T-helper 2 cell treated with Interferon-gamma antibody and Interleukin-4, amounts not matched to agents 5 μg/mL and 100 μg/mL, for 36 hours (primary cell): ENCODE data around the gene MYLK4.

Experiments
- DNase-seq: peaks from one replicate; pipeline ENCODE4 v3.0.0; 2021; ENCODE audit warnings: low spot score
- H3K27ac Mint-ChIP-seq: one replicate; pipeline ENCODE4 v1.8.0; 2021; ENCODE audit warnings: mild to moderate bottlenecking, mixed read lengths
- H3K27me3 Mint-ChIP-seq: one replicate; pipeline ENCODE4 v1.8.0; 2021; ENCODE audit warnings: low read depth, mixed read lengths
- H3K36me3 Mint-ChIP-seq: one replicate; pipeline ENCODE4 v1.8.0; 2021; ENCODE audit warnings: low read depth, mixed read lengths
- H3K4me1 Mint-ChIP-seq: one replicate; pipeline ENCODE4 v1.8.0; 2021; ENCODE audit warnings: low read depth, mixed read lengths
- H3K4me3 Mint-ChIP-seq: one replicate; pipeline ENCODE4 v1.8.0; 2022; ENCODE audit warnings: mild to moderate bottlenecking, moderate library complexity, mixed read lengths
- H3K9me3 Mint-ChIP-seq: one replicate; pipeline ENCODE4 v1.8.0; 2021; ENCODE audit warnings: mixed read lengths

MYLK4 gene

DNA sequence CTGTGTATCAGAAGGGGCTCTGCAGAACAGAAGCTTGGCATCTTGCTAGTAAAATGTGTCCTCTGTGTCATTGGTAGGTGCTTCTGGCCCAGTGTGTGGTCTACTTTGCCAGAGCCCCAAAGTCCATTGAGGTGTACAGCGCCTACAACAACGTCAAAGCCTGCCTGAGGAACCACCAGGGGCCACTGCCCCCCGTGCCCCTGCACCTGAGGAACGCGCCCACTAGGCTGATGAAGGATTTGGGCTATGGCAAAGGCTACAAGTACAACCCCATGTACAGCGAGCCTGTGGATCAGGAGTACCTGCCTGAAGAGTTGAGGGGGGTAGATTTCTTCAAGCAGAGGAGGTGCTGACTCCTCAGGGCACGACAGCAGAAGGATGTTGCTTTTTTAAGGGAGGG, 34.2 kb upstream of the MYLK4 start:
- Mint-ChIP-seq H3K27me3 (no peaks in the 10 kb centered on the region), H3K27ac (no peak overlapping the region), H3K4me3 (no peak overlapping the region), H3K9me3 (no peaks in the 10 kb centered on the region), H3K36me3 (peaks cover 41% of the 10 kb centered on the region), H3K4me1 (peaks cover 2% of the 10 kb centered on the region)
- DNase-seq: no peak

GRCh38 chr6:2784061-2784460, 33.3 kb upstream of the MYLK4 start:
- peaks cover 48% of the 10 kb centered on the region for H3K36me3 Mint-ChIP-seq
- no peak for DNase-seq
- H3K9me3 Mint-ChIP-seq: no peaks in the 10 kb centered on the region
- no peaks in the 10 kb centered on the region for H3K27me3 Mint-ChIP-seq
- peaks cover 2% of the 10 kb centered on the region for H3K4me1 Mint-ChIP-seq
- no peak overlapping the region for H3K27ac Mint-ChIP-seq
- no peak overlapping the region for H3K4me3 Mint-ChIP-seq

- H3K36me3 Mint-ChIP-seq: peaks cover 49% of the 10 kb centered on the region
- no peak overlapping the region for H3K27ac Mint-ChIP-seq
- peaks cover 2% of the 10 kb centered on the region for H3K4me1 Mint-ChIP-seq
- H3K27me3 Mint-ChIP-seq: no peaks in the 10 kb centered on the region
- H3K4me3 Mint-ChIP-seq: no peak overlapping the region
- DNase-seq: no peak
- H3K9me3 Mint-ChIP-seq: no peaks in the 10 kb centered on the region
Measured at GRCh38 chr6:2783188-2783963, 32.7 kb upstream of the MYLK4 start.

DNA sequence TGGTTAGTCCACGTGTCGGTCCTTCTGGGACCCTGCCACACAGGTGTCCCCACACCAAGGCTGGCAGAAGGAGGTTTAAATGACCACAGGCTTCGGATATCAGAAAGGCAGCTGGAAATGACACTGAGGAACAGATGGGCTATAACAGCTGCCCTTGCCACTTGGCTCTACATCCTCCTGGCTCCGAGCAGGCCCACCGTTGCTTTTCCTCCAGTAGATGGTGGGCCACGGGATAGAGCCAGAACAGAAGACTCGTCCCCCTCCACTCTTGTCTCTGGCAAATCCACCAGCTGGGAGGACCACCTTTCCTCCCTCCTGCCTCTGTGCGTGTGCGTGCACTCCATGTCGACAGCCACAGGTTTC, 32.1 kb upstream of the MYLK4 start:
- no peak for DNase-seq
- no peaks in the 10 kb centered on the region for H3K9me3 Mint-ChIP-seq
- H3K27ac Mint-ChIP-seq: no peak overlapping the region
- H3K4me1 Mint-ChIP-seq: peaks cover 2% of the 10 kb centered on the region
- peaks cover 50% of the 10 kb centered on the region for H3K36me3 Mint-ChIP-seq
- no peak overlapping the region for H3K4me3 Mint-ChIP-seq
- H3K27me3 Mint-ChIP-seq: no peaks in the 10 kb centered on the region

GRCh38 chr6:2782356-2782708, 31.6 kb upstream of the MYLK4 start:
- H3K4me3 Mint-ChIP-seq: no peak overlapping the region
- H3K27me3 Mint-ChIP-seq: no peaks in the 10 kb centered on the region
- H3K9me3 Mint-ChIP-seq: no peaks in the 10 kb centered on the region
- H3K4me1 Mint-ChIP-seq: peaks cover 2% of the 10 kb centered on the region
- no peak overlapping the region for H3K27ac Mint-ChIP-seq
- H3K36me3 Mint-ChIP-seq: peaks cover 51% of the 10 kb centered on the region
- DNase-seq: no peak

DNA sequence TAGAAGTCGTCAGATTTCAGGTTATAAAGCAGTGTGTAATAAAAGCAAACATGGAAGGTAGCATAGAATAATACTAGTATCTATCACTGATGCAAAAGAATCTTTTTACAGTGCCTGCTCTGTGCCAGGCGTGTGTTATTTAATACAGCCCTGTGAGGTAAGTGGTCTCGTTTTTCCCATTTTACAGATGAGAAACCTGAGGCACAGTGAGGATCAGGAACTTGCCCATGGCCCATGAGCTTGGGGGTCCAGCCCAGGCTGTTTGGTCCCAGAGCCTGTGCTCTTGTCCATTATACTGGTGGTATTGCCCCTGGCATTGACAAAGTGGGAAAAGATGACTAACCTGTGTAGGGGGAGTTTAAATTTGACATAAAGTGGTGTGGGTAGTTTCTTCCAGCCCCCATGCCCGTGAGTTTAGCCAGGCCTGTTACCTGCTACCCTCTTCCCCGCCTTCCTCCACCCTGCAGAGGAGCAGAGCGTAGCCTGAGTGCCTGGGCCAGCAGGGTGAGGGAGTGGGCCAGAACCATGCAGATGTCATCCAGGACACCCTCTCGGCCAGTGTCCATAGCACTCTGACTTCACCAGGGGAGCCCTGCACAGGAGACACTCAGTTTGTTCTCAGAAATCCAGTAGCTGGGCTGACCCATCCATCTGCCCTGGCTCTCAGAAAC, 31.1 kb upstream of the MYLK4 start:
- Mint-ChIP-seq H3K27me3 (no peaks in the 10 kb centered on the region), H3K4me1 (peaks cover 2% of the 10 kb centered on the region), H3K27ac (no peak overlapping the region), H3K36me3 (peaks cover 47% of the 10 kb centered on the region), H3K9me3 (no peaks in the 10 kb centered on the region), H3K4me3 (no peak overlapping the region)
- no peak for DNase-seq

DNA sequence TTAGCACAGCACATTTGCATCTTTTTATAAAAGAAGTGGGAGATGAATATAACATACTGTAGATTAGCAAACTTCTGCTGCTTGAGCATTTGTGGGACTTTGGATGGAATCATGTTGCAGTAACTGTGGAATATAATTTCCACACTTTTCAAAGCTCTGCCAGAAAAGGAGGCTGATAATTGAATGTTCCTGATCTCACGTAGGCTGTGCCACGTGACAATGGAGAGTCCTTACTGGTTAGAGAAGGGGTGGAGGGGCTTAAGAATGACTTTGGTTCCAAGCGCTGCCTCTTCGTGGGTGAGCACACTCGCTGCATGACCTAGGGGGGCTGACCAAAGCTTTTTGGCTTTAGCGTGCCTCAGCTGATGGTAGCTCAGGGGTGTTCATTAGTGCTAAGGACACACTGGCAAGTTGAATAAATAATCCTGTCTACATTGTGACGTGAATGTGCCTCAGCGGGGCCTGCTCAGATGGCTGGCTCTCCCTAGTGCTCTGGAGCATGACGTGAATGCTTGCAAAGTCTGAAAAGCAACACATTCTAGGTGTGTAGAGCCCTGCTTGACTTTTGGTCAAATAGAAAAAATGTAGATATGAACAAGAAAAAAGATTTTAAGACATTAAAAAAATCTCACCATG, 29.5 kb upstream of the MYLK4 start:
- Mint-ChIP-seq H3K9me3 (no peaks in the 10 kb centered on the region), H3K27me3 (no peaks in the 10 kb centered on the region), H3K27ac (no peak overlapping the region), H3K4me3 (no peak overlapping the region), H3K4me1 (peaks cover 9% of the 10 kb centered on the region), H3K36me3 (peaks cover 47% of the 10 kb centered on the region)
- no peak for DNase-seq

DNA sequence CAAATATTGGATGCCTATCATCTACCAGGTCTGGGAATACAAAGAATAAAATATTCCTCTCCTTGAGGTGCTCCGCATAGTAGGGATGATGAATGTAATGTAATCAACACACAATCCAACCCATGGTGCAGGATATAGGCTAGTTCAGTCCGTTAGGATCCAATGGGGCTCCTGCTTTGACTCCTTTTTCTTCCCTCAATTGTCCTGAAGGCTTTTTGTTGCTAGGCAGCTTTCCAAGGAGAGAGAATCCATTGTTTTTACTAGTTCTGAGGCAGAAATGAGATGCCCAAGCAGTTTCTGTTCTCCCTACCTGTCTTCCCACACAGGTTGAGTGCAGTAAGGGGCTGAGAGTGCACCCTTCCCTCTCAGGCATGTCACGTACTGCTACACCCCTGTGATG, 26.5 kb upstream of the MYLK4 start:
- peaks cover 16% of the 10 kb centered on the region for H3K4me1 Mint-ChIP-seq
- no peak overlapping the region for H3K27ac Mint-ChIP-seq
- H3K9me3 Mint-ChIP-seq: no peaks in the 10 kb centered on the region
- peaks cover 48% of the 10 kb centered on the region for H3K36me3 Mint-ChIP-seq
- H3K27me3 Mint-ChIP-seq: no peaks in the 10 kb centered on the region
- DNase-seq: no peak
- no peak overlapping the region for H3K4me3 Mint-ChIP-seq

- Mint-ChIP-seq H3K36me3 (peaks cover 52% of the 10 kb centered on the region), H3K4me1 (peaks cover 25% of the 10 kb centered on the region), H3K4me3 (no peak overlapping the region), H3K27ac (no peak overlapping the region), H3K27me3 (no peaks in the 10 kb centered on the region), H3K9me3 (no peaks in the 10 kb centered on the region)
- DNase-seq: no peak
Measured at GRCh38 chr6:2775003-2775402, 24.3 kb upstream of the MYLK4 start.

GRCh38 chr6:2773449-2773848, 22.7 kb upstream of the MYLK4 start:
- Mint-ChIP-seq H3K27me3 (no peaks in the 10 kb centered on the region), H3K4me1 (peaks cover 36% of the 10 kb centered on the region), H3K36me3 (peaks cover 55% of the 10 kb centered on the region), H3K4me3 (no peak overlapping the region), H3K27ac (no peak overlapping the region), H3K9me3 (no peaks in the 10 kb centered on the region)
- DNase-seq: no peak

DNA sequence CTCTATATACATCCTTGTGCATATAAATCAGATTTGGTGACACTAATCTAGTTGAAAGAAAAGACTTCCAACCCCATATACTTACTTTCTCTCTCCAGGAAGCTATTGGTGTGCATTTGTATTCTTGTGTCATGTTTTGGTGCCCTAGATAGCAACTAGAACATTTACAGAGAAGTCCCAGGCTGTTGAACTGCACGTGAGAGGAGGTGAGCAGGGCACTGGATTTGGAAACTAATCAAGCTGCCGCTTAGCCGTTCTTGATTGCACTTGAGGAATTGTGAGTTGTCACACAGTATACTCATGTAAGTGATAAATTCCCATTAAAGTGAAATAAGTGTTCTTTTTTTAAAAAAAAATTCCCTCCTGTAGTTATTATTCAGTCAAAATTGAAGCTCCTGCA, 22.1 kb upstream of the MYLK4 start:
- Mint-ChIP-seq H3K4me3 (no peak overlapping the region), H3K9me3 (no peaks in the 10 kb centered on the region), H3K36me3 (peaks cover 54% of the 10 kb centered on the region), H3K27me3 (no peaks in the 10 kb centered on the region), H3K4me1 (peaks cover 41% of the 10 kb centered on the region), H3K27ac (no peak overlapping the region)
- no peak for DNase-seq

DNA sequence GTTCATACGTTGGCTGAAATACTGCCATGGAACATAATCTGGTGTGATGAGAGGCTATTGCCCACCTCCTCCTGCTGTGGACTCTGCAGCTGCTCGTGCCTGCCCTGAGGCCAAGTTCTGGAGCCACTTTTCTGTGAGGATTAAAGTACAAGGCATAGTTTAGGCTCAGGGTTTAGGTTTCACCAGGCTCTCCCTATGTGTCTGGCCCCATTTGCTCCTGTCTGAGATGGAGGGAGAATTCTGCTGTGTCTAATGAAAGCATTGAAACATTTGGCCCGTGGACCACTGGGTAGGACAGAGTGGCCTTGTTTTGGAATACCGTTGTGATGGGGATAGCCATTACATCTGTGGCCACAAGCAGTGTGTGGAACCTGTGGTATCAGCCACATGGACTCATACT, 20.4 kb upstream of the MYLK4 start:
- Mint-ChIP-seq H3K4me1 (peaks cover 45% of the 10 kb centered on the region), H3K9me3 (no peaks in the 10 kb centered on the region), H3K27ac (no peak overlapping the region), H3K36me3 (peaks cover 47% of the 10 kb centered on the region), H3K4me3 (no peak overlapping the region), H3K27me3 (no peaks in the 10 kb centered on the region)
- DNase-seq: no peak

DNA sequence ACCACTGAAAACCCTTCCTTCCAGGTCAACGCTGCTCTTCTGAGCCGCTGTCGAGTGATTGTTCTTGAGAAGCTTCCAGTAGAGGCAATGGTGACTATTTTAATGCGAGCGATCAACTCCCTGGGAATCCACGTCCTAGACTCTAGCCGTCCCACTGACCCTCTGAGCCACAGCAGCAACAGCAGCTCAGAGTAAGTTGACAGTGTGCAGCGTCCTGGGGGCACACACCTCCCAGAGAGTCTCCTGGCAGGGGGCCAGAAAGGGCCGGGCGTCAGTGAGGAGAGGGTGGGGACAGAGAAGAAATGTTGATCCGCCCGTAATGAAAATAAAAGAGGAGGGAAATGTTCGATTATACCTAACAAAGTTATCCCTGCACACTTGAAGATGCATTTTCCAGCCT, 19.4 kb upstream of the MYLK4 start:
- no peaks in the 10 kb centered on the region for H3K27me3 Mint-ChIP-seq
- no peak for DNase-seq
- H3K4me1 Mint-ChIP-seq: peaks cover 41% of the 10 kb centered on the region
- H3K9me3 Mint-ChIP-seq: no peaks in the 10 kb centered on the region
- no peak overlapping the region for H3K27ac Mint-ChIP-seq
- H3K4me3 Mint-ChIP-seq: no peak overlapping the region
- peaks cover 44% of the 10 kb centered on the region for H3K36me3 Mint-ChIP-seq

DNA sequence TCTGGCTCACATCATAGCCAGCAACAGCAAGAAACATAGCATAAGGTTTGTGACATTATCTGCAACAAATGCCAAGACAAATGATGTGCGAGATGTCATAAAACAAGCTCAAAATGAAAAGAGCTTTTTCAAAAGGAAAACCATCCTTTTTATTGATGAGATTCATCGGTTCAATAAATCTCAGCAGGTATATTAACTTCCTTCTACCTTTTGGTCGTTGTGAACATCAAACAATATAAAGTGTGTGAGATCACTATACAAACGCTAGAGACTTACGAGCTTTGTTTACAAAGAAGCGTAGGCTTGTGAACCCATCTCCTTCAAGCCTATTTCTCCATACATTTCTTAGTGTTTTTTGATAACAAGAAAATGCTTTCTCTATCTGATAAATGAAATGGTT, 18.0 kb upstream of the MYLK4 start:
- Mint-ChIP-seq H3K9me3 (no peaks in the 10 kb centered on the region), H3K36me3 (peaks cover 35% of the 10 kb centered on the region), H3K4me1 (peaks cover 42% of the 10 kb centered on the region), H3K4me3 (peak overlapping the region; percentile 83), H3K27ac (peak overlapping the region; percentile 29), H3K27me3 (no peaks in the 10 kb centered on the region)
- DNase-seq: no peak
